ENCODE data around the gene COMMD8. TPM values are rescaled to one million over a fixed set of nuclear protein-coding genes. Genes with fewer than 3 reads are reported as not detected.

COMMD8 gene
- total and polyA plus RNA-seq, 2 experiments from 2014 or later: 7.3 to 41.1 TPM

GRCh38 chr4:47499700-47500099, 36.2 kb upstream of the COMMD8 start:
- no peak overlapping the region for H3K27ac ChIP-seq

GRCh38 chr4:47498899-47499298, 35.4 kb upstream of the COMMD8 start:
- H3K9me3 ChIP-seq (ENCODE audit: low read depth): no peaks in the 10 kb centered on the region
- no peaks in the 10 kb centered on the region for H3K4me1 ChIP-seq (ENCODE audit: low read depth)
- no peaks in the 10 kb centered on the region for H3K27me3 ChIP-seq
- no peaks in the 10 kb centered on the region for H3K36me3 ChIP-seq
- TF ChIP-seq, protein P1, sequence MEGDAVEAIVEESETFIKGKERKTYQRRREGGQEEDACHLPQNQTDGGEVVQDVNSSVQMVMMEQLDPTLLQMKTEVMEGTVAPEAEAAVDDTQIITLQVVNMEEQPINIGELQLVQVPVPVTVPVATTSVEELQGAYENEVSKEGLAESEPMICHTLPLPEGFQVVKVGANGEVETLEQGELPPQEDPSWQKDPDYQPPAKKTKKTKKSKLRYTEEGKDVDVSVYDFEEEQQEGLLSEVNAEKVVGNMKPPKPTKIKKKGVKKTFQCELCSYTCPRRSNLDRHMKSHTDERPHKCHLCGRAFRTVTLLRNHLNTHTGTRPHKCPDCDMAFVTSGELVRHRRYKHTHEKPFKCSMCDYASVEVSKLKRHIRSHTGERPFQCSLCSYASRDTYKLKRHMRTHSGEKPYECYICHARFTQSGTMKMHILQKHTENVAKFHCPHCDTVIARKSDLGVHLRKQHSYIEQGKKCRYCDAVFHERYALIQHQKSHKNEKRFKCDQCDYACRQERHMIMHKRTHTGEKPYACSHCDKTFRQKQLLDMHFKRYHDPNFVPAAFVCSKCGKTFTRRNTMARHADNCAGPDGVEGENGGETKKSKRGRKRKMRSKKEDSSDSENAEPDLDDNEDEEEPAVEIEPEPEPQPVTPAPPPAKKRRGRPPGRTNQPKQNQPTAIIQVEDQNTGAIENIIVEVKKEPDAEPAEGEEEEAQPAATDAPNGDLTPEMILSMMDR (IDR thresholded peaks at IDR 0.05; ENCODE audit: low read depth, low read length): no peak
- no peak for DNase-seq (ENCODE audit: low read depth in 1 of 2, low spot score in 1 of 2)
- no peak overlapping the region for H3K4me3 ChIP-seq
- H3K27ac ChIP-seq: no peak overlapping the region

More at GRCh38 chr4:47499700-47500099, 36.2 kb upstream of the COMMD8 start:
- Histone ChIP-seq H3K4me1 (ENCODE audit: low read depth) (no peaks in the 10 kb centered on the region), H3K4me3 (no peak overlapping the region), H3K9me3 (ENCODE audit: low read depth) (no peaks in the 10 kb centered on the region), H3K27me3 (no peaks in the 10 kb centered on the region), H3K36me3 (no peaks in the 10 kb centered on the region)
- DNase-seq (ENCODE audit: low read depth in 1 of 2, low spot score in 1 of 2): no peak
- TF ChIP-seq, protein P1 (IDR thresholded peaks at IDR 0.05; ENCODE audit: low read depth, low read length): no peak

- no peak overlapping the region for H3K27ac ChIP-seq
- TF ChIP-seq, protein P1 (IDR thresholded peaks at IDR 0.05; ENCODE audit: low read depth, low read length): no peak
- no peaks in the 10 kb centered on the region for H3K27me3 ChIP-seq
Observed at GRCh38 chr4:47494124-47494430, 30.6 kb upstream of the COMMD8 start.

DNA sequence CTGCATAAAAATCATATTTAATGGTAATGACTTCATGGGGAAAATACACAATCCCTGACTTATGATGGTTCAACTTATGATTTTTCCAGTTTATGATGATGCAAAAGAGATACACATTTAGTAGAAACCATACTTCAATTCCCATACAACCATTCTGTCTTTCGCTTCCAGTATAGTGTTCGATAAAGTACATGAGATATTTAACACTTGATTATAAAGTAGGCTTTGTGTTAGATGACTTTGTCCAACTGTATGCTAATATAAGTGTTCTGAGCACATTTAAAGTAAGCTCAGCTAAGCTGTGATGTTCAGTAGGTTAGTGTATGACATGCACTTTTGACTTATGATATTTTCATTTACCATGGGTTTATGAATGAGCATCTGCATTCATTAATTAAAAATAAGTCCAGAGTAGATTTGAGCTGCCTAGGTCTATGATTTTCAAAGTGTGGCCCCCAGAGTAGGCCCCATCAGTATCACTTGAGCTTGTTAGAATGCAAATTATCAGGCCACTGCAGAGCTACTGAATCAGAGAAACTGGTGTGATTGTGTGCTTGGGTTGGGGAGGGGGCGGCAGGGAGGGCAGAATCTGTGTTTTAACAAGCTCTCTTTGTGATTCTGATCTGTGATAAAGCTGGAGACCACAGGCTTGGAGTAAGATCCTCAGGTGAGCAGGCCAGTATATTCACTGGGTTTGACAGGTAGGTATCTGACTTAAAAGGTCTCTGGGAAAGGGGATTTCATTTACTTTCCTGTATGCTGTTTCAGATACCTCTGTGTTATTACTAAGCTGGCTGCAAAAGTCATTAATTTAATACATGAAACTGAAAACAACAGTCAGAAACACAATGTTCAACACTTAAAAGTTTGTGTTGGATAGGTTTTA, 30.0 kb upstream of the COMMD8 start:
- H3K27me3 ChIP-seq: no peaks in the 10 kb centered on the region
- H3K36me3 ChIP-seq: no peaks in the 10 kb centered on the region
- no peak overlapping the region for H3K27ac ChIP-seq
- H3K4me1 ChIP-seq (ENCODE audit: low read depth): no peaks in the 10 kb centered on the region
- no peak overlapping the region for H3K4me3 ChIP-seq
- TF ChIP-seq, protein P1 (IDR thresholded peaks at IDR 0.05; ENCODE audit: low read depth, low read length): no peak
- DNase-seq (ENCODE audit: low read depth in 1 of 2, low spot score in 1 of 2): no peak
- no peaks in the 10 kb centered on the region for H3K9me3 ChIP-seq (ENCODE audit: low read depth)

More at GRCh38 chr4:47494124-47494430, 30.6 kb upstream of the COMMD8 start:
- no peaks in the 10 kb centered on the region for H3K36me3 ChIP-seq
- H3K4me3 ChIP-seq: no peak overlapping the region
- no peak for DNase-seq (ENCODE audit: low read depth in 1 of 2, low spot score in 1 of 2)
- no peaks in the 10 kb centered on the region for H3K4me1 ChIP-seq (ENCODE audit: low read depth)
- no peaks in the 10 kb centered on the region for H3K9me3 ChIP-seq (ENCODE audit: low read depth)

DNA sequence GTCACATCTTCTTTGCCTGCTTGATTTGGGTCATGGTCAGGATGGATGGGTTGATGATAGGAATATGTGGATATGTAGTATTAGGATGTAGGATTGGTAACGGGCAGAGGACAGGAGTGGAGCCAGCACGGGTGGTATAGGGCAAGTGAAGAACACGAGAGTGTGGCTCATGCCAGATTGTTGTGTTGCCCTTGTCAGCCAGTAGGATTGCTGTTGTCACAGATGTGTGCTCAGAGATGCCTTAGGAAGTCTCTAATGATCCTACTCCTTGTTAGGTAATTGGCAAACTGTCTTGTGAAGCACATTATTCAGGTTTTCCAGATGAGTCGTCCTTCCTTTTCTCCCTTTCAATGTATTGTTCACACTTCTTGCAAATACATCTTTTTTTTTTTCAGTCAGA, 27.0 kb upstream of the COMMD8 start:
- TF ChIP-seq, protein P1 (IDR thresholded peaks at IDR 0.05; ENCODE audit: low read depth, low read length): peak; percentile 40
- Histone ChIP-seq H3K9me3 (ENCODE audit: low read depth) (no peaks in the 10 kb centered on the region), H3K36me3 (no peaks in the 10 kb centered on the region), H3K4me3 (no peak overlapping the region), H3K4me1 (ENCODE audit: low read depth) (no peaks in the 10 kb centered on the region), H3K27ac (no peak overlapping the region), H3K27me3 (no peaks in the 10 kb centered on the region)
- peak; percentile 14 to 45 for DNase-seq (ENCODE audit: low read depth in 1 of 2, low spot score in 1 of 2)
